Inflammatory macrophage treated with lipopolysaccharide for 4 hours (primary cell): ENCODE data around the gene OR6M1.

Source experiments
- DNase-seq: peaks from one replicate; pipeline ENCODE4 v3.0.0-alpha.2; 2020

The OR6M1 gene

DNA sequence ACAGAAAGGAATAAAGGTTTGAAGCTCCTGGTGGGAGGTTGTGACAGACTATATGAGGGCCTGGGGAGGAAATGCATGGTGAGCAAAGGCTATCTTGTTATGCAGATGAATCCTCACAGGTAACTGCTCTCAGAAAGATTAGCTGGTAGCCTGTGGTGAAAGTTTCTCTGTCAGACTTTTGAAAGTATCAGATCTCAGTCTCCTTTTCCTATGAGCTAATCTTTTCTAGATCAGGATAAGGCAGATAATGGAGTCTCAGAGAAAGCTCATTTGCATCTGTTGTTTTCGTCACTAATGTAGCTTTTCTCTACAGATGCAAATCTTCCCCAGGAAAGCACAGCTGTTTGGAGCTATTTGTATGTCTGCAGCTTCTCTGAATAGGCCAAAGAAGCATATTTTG, 30.9 kb downstream of the OR6M1 start:
- no peak for DNase-seq

- DNase-seq = no peak
Measured at GRCh38 chr11:123773959-123774358, 32.2 kb downstream of the OR6M1 start.

- DNase-seq = no peak
Measured at GRCh38 chr11:123773026-123773425, 33.1 kb downstream of the OR6M1 start.

- no peak for DNase-seq
Measured at GRCh38 chr11:123771664-123772063, 34.5 kb downstream of the OR6M1 start.

- DNase-seq = no peak
Measured at GRCh38 chr11:123770712-123771111, 35.4 kb downstream of the OR6M1 start.

GRCh38 chr11:123765601-123766000, 40.5 kb downstream of the OR6M1 start:
- DNase-seq = no peak

GRCh38 chr11:123762422-123762821, 43.7 kb downstream of the OR6M1 start:
- no peak for DNase-seq

DNA sequence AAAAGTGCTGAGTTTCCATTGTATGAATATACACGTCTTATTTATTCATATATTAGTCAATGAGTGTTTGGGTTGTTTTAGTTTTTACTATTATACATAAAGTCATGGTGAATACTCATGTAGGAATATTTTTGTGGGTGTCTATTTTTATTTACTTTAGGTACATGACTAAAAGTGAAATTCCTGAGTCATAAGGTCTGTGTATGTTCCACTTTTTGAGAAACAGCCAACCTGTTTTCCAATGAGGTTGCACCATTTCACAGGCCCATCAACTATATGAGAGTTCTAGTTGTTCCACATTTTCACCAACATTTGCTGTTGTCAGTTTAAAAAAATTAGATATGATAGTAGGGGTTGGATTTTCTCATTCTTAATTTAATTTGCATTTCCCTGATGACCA, 45.3 kb downstream of the OR6M1 start:
- no peak for DNase-seq

- no peak for DNase-seq
Measured at GRCh38 chr11:123757976-123758375, 48.2 kb downstream of the OR6M1 start.

GRCh38 chr11:123755813-123756212, 50.3 kb downstream of the OR6M1 start:
- DNase-seq = no peak
